HL-60 (cell line): ENCODE measurements around the gene HYAL3.

Experiments
- DNase-seq, 2 experiments: peaks; one replicate each; pipeline ENCODE4 v3.0.0-alpha.2; 2010 to 2020; ENCODE audit warnings: low read depth in 1 of 2, low spot score in 1 of 2
- H3K27ac ChIP-seq: fragments of 250-450 bp; sonication (Bioruptor Pico); replicated peaks from 2 replicates; pipeline ENCODE4 v1.5.1; 2020; ENCODE audit warnings: mild to moderate bottlenecking, moderate library complexity
- H3K27me3 ChIP-seq: fragments of 250-450 bp; sonication (Bioruptor Pico); 2 replicates; pipeline ENCODE4 v1.5.1; 2021; ENCODE audit warnings: mild to moderate bottlenecking, moderate library complexity; ENCODE audit not compliant: insufficient read depth, poor library complexity, severe bottlenecking
- H3K4me3 ChIP-seq: replicated peaks from 2 replicates; pipeline ENCODE4 v1.5.1; 2011; ENCODE audit warnings: mild to moderate bottlenecking, control low read depth, low read length; ENCODE audit not compliant: insufficient read depth
- GABPA ChIP-seq: IDR thresholded peaks from 2 replicates; pipeline ENCODE4 v1.6.1; 2012; ENCODE audit warnings: low read depth
- POLR2AphosphoS5 ChIP-seq: IDR thresholded peaks from 2 replicates; pipeline ENCODE4 v1.6.1; 2012; ENCODE audit warnings: low read depth
- SPI1 ChIP-seq: IDR thresholded peaks from 2 replicates; pipeline ENCODE4 v1.6.1; 2012; ENCODE audit warnings: low read depth, mild to moderate bottlenecking, borderline replicate concordance
- TF ChIP-seq, protein P1 (sequence below): IDR thresholded peaks from one replicate; pipeline ENCODE4 v1.5.1; 2011; ENCODE audit warnings: low read length, control low read depth, inconsistent platforms; ENCODE audit not compliant: insufficient read depth
- TF ChIP-seq, protein P2 (sequence below): IDR thresholded peaks from 2 replicates; pipeline ENCODE4 v1.6.1; 2012; ENCODE audit warnings: low read depth; ENCODE audit not compliant: insufficient replicate concordance

Gene HYAL3

DNA sequence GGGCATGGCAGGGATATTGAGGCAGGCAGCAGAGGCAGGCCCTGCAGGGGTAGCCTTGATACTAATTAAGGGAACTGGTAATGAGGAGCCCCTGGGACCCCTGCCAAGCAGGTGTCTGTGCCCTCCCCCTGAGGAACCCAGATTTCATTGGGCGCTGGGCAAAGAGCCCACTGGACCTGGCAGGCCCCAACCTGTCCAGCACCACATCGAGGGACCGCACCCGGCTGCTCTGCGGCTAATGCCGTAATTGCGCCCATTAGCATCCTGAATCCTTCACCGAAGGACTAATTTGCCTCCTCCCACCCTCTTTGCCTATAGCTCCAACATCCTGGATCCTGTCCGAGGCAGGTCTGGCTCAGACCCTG is 44.0 kb downstream of the HYAL3 start:
- H3K4me3 ChIP-seq: no peak overlapping the region
- TF ChIP-seq SPI1: no peak
- no peak for TF ChIP-seq POLR2AphosphoS5
- no peak for TF ChIP-seq GABPA
- TF ChIP-seq, protein P1, sequence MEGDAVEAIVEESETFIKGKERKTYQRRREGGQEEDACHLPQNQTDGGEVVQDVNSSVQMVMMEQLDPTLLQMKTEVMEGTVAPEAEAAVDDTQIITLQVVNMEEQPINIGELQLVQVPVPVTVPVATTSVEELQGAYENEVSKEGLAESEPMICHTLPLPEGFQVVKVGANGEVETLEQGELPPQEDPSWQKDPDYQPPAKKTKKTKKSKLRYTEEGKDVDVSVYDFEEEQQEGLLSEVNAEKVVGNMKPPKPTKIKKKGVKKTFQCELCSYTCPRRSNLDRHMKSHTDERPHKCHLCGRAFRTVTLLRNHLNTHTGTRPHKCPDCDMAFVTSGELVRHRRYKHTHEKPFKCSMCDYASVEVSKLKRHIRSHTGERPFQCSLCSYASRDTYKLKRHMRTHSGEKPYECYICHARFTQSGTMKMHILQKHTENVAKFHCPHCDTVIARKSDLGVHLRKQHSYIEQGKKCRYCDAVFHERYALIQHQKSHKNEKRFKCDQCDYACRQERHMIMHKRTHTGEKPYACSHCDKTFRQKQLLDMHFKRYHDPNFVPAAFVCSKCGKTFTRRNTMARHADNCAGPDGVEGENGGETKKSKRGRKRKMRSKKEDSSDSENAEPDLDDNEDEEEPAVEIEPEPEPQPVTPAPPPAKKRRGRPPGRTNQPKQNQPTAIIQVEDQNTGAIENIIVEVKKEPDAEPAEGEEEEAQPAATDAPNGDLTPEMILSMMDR: no peak
- TF ChIP-seq, protein P2, sequence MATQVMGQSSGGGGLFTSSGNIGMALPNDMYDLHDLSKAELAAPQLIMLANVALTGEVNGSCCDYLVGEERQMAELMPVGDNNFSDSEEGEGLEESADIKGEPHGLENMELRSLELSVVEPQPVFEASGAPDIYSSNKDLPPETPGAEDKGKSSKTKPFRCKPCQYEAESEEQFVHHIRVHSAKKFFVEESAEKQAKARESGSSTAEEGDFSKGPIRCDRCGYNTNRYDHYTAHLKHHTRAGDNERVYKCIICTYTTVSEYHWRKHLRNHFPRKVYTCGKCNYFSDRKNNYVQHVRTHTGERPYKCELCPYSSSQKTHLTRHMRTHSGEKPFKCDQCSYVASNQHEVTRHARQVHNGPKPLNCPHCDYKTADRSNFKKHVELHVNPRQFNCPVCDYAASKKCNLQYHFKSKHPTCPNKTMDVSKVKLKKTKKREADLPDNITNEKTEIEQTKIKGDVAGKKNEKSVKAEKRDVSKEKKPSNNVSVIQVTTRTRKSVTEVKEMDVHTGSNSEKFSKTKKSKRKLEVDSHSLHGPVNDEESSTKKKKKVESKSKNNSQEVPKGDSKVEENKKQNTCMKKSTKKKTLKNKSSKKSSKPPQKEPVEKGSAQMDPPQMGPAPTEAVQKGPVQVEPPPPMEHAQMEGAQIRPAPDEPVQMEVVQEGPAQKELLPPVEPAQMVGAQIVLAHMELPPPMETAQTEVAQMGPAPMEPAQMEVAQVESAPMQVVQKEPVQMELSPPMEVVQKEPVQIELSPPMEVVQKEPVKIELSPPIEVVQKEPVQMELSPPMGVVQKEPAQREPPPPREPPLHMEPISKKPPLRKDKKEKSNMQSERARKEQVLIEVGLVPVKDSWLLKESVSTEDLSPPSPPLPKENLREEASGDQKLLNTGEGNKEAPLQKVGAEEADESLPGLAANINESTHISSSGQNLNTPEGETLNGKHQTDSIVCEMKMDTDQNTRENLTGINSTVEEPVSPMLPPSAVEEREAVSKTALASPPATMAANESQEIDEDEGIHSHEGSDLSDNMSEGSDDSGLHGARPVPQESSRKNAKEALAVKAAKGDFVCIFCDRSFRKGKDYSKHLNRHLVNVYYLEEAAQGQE: no peak
- H3K27ac ChIP-seq: no peak overlapping the region
- no peak for DNase-seq
- no peaks in the 10 kb centered on the region for H3K27me3 ChIP-seq

DNA sequence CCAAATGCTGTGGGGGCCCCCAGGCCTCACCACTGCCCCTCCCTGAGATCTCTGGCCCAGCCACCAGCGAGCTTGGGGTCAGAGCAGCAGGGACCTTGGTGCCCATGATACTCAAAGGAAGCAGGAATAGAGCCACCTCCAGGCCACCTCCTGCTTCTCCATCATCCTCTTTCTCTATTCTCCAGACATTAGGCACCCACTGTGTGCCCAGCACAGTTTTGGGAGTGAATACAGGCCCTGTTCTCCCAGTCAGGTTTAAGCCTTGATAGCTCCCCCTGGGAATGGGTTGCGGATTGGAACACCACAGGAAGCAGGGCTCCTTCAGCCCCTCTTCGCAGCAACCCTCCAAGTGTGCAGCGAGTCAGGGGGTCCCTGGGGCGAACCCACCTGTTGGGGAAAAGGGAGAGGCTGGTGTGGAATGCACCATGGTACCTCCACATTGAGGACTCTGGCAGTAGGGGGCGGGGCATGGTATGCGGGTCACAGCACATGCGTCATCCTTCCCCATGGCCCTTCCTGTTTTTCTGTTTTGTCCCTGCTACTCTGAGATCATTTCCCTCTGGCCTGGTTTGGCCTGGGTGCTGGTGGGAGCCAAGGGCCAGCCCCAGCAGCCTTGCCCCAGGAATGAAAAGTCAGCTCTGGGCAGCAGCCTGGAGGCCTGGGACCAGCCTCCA is 44.5 kb downstream of the HYAL3 start:
- no peaks in the 10 kb centered on the region for H3K27me3 ChIP-seq
- peak; percentile 22 to 77 for DNase-seq
- no peak overlapping the region for H3K4me3 ChIP-seq
- H3K27ac ChIP-seq: no peak overlapping the region
- TF ChIP-seq POLR2AphosphoS5 (no peak), GABPA (peak; percentile 74), SPI1 (peak; percentile 86)
- TF ChIP-seq, protein P2: no peak
- TF ChIP-seq, protein P1: no peak

DNA sequence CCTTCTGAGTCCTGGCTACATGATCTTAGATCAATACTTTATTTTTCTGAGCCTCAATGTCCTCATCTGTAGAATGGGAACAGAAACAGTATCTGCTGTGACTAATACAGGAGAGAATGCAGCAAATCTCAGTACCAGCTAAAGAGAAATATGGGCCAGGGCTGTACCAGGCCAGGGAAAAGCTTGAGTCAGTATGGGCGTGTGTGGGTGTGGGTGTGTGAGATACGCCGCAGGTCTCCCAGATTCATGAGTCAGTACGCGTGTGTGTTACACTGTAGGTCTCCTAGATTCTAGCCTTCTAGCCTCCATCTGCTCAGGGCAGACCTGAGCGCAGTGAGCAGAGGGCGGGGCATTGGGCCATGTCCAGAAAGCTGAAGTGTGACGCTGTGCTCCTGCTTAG is 48.0 kb downstream of the HYAL3 start:
- H3K27ac ChIP-seq: no peak overlapping the region
- no peaks in the 10 kb centered on the region for H3K27me3 ChIP-seq
- TF ChIP-seq GABPA (no peak), SPI1 (no peak), POLR2AphosphoS5 (no peak)
- TF ChIP-seq, protein P1: no peak
- TF ChIP-seq, protein P2: no peak

More for the DNA sequence above, 48.0 kb downstream of the HYAL3 start:
- no peak overlapping the region for H3K4me3 ChIP-seq
- DNase-seq: no peak
